Measurements from ENCODE around the gene CD52. TPM values are rescaled to one million over a fixed set of nuclear protein-coding genes. Genes with fewer than 3 reads are reported as not detected.
"Not testable (repeated sequence)": the region's sequence is repeated elsewhere in the genome, so short reads cannot be mapped to it uniquely, and the experiment has no call there.

Gene CD52
- total RNA-seq, 1 experiment from 2014 or later, result not detected

GRCh38 chr1:26327956-26328362, 10.2 kb downstream of the CD52 start:
- no peaks in the 10 kb centered on the region for H3K36me3 ChIP-seq (ENCODE audit: insufficient read depth, low read length, poor library complexity, severe bottlenecking)
- intact Hi-C loops (cut with micrococcal nuclease; ENCODE audit: unreplicated experiment), result no loop called here
- CTCF ChIA-PET, result no interaction called here
- no peaks in the 10 kb centered on the region for H3K9me3 ChIP-seq (ENCODE audit: low read depth, low read length, poor library complexity, severe bottlenecking)
- no peak overlapping the region for H3K4me3 ChIP-seq (ENCODE audit: low read depth, low read length, poor library complexity, severe bottlenecking)
- TF ChIP-seq EZH2 (IDR thresholded peaks at IDR 0.05; ENCODE audit: borderline replicate concordance, low read depth, low read length, poor library complexity, severe bottlenecking) (no peak), CTCF (conservative IDR thresholded peaks at IDR 0.05; ENCODE audit: low read depth, low read length) (no peak)
- no TSS peak for BruUV-seq (replicated peaks)
- POLR2A ChIA-PET (ENCODE audit: low non-redundant PET), result no interaction called here
- H3K27me3 ChIP-seq (replicated peaks; ENCODE audit: insufficient read depth, low read depth, low read length, poor library complexity), result no peaks in the 10 kb centered on the region
- no peak for DNase-seq (ENCODE audit: low spot score)
- no peaks in the 10 kb centered on the region for H3K4me1 ChIP-seq (ENCODE audit: insufficient read depth, low read length, poor library complexity, severe bottlenecking)
- H3K27ac ChIP-seq (ENCODE audit: low read depth, low read length, poor library complexity, severe bottlenecking), result no peak overlapping the region

GRCh38 chr1:26328597-26328996, 10.8 kb downstream of the CD52 start:
- H3K4me3 ChIP-seq (ENCODE audit: low read depth, low read length, poor library complexity, severe bottlenecking), result no peak overlapping the region
- no peaks in the 10 kb centered on the region for H3K4me1 ChIP-seq (ENCODE audit: insufficient read depth, low read length, poor library complexity, severe bottlenecking)
- POLR2A ChIA-PET (ENCODE audit: low non-redundant PET), result interaction anchor here (0.8 kb wide), 1 partner anchor 14 kb away, joined by 12 read pairs; no protein-coding TSS in a partner anchor
- no peaks in the 10 kb centered on the region for H3K9me3 ChIP-seq (ENCODE audit: low read depth, low read length, poor library complexity, severe bottlenecking)
- DNase-seq (ENCODE audit: low spot score), result no peak
- TF ChIP-seq CTCF (conservative IDR thresholded peaks at IDR 0.05; ENCODE audit: low read depth, low read length), result no peak
- TF ChIP-seq EZH2 (IDR thresholded peaks at IDR 0.05; ENCODE audit: borderline replicate concordance, low read depth, low read length, poor library complexity, severe bottlenecking), result no peak
- no peak overlapping the region for H3K27ac ChIP-seq (ENCODE audit: low read depth, low read length, poor library complexity, severe bottlenecking)
- intact Hi-C loops (cut with micrococcal nuclease; ENCODE audit: unreplicated experiment), result no loop called here
- no TSS peak for BruUV-seq (replicated peaks)
- H3K27me3 ChIP-seq (replicated peaks; ENCODE audit: insufficient read depth, low read depth, low read length, poor library complexity), result no peaks in the 10 kb centered on the region
- CTCF ChIA-PET, result no interaction called here
- H3K36me3 ChIP-seq (ENCODE audit: insufficient read depth, low read length, poor library complexity, severe bottlenecking), result no peaks in the 10 kb centered on the region

- H3K9me3 ChIP-seq (ENCODE audit: low read depth, low read length, poor library complexity, severe bottlenecking); BruUV-seq (replicated peaks); H3K4me1 ChIP-seq (ENCODE audit: insufficient read depth, low read length, poor library complexity, severe bottlenecking); intact Hi-C loops (cut with micrococcal nuclease; ENCODE audit: unreplicated experiment); H3K4me3 ChIP-seq (ENCODE audit: low read depth, low read length, poor library complexity, severe bottlenecking); DNase-seq (ENCODE audit: low spot score); H3K36me3 ChIP-seq (ENCODE audit: insufficient read depth, low read length, poor library complexity, severe bottlenecking); H3K27me3 ChIP-seq (replicated peaks; ENCODE audit: insufficient read depth, low read depth, low read length, poor library complexity); CTCF ChIA-PET; H3K27ac ChIP-seq (ENCODE audit: low read depth, low read length, poor library complexity, severe bottlenecking): not testable (repeated sequence)
- POLR2A ChIA-PET (ENCODE audit: low non-redundant PET), result interaction anchor here (0.8 to 0.9 kb wide), 2 partner anchors 13 to 83 kb away, joined by 3 to 12 read pairs; no protein-coding TSS in a partner anchor
Measured at GRCh38 chr1:26329380-26329779, 11.6 kb downstream of the CD52 start.

- Histone ChIP-seq H3K4me1 (ENCODE audit: insufficient read depth, low read length, poor library complexity, severe bottlenecking) (no peaks in the 10 kb centered on the region), H3K9me3 (ENCODE audit: low read depth, low read length, poor library complexity, severe bottlenecking) (no peaks in the 10 kb centered on the region), H3K36me3 (ENCODE audit: insufficient read depth, low read length, poor library complexity, severe bottlenecking) (no peaks in the 10 kb centered on the region), H3K27ac (ENCODE audit: low read depth, low read length, poor library complexity, severe bottlenecking) (no peak overlapping the region), H3K4me3 (ENCODE audit: low read depth, low read length, poor library complexity, severe bottlenecking) (no peak overlapping the region), H3K27me3 (replicated peaks; ENCODE audit: insufficient read depth, low read depth, low read length, poor library complexity) (no peaks in the 10 kb centered on the region)
- POLR2A ChIA-PET (ENCODE audit: low non-redundant PET), result no interaction called here
- TF ChIP-seq EZH2 (IDR thresholded peaks at IDR 0.05; ENCODE audit: borderline replicate concordance, low read depth, low read length, poor library complexity, severe bottlenecking) (no peak), CTCF (conservative IDR thresholded peaks at IDR 0.05; ENCODE audit: low read depth, low read length) (no peak)
- no TSS peak for BruUV-seq (replicated peaks)
- DNase-seq (ENCODE audit: low spot score), result no peak
- intact Hi-C loops (cut with micrococcal nuclease; ENCODE audit: unreplicated experiment), result no loop called here
- CTCF ChIA-PET, result no interaction called here
Measured at GRCh38 chr1:26330276-26330675, 12.5 kb downstream of the CD52 start.

GRCh38 chr1:26333312-26333711, 15.6 kb downstream of the CD52 start:
- H3K4me1 ChIP-seq (ENCODE audit: insufficient read depth, low read length, poor library complexity, severe bottlenecking); H3K9me3 ChIP-seq (ENCODE audit: low read depth, low read length, poor library complexity, severe bottlenecking); H3K4me3 ChIP-seq (ENCODE audit: low read depth, low read length, poor library complexity, severe bottlenecking); H3K36me3 ChIP-seq (ENCODE audit: insufficient read depth, low read length, poor library complexity, severe bottlenecking); H3K27ac ChIP-seq (ENCODE audit: low read depth, low read length, poor library complexity, severe bottlenecking); POLR2A ChIA-PET (ENCODE audit: low non-redundant PET); H3K27me3 ChIP-seq (replicated peaks; ENCODE audit: insufficient read depth, low read depth, low read length, poor library complexity); DNase-seq (ENCODE audit: low spot score); BruUV-seq (replicated peaks); intact Hi-C loops (cut with micrococcal nuclease; ENCODE audit: unreplicated experiment): not testable (repeated sequence)
- CTCF ChIA-PET, result interaction anchor here (0.6 kb wide), 1 partner anchor 45 kb away, joined by 3 read pairs; no protein-coding TSS in a partner anchor

Data from A673 (cell line).